ENCODE results near the gene STKLD1.
"Not testable (repeated sequence)": the region's sequence is repeated elsewhere in the genome, so short reads cannot be mapped to it uniquely, and the experiment has no call there.

STKLD1 gene

DNA sequence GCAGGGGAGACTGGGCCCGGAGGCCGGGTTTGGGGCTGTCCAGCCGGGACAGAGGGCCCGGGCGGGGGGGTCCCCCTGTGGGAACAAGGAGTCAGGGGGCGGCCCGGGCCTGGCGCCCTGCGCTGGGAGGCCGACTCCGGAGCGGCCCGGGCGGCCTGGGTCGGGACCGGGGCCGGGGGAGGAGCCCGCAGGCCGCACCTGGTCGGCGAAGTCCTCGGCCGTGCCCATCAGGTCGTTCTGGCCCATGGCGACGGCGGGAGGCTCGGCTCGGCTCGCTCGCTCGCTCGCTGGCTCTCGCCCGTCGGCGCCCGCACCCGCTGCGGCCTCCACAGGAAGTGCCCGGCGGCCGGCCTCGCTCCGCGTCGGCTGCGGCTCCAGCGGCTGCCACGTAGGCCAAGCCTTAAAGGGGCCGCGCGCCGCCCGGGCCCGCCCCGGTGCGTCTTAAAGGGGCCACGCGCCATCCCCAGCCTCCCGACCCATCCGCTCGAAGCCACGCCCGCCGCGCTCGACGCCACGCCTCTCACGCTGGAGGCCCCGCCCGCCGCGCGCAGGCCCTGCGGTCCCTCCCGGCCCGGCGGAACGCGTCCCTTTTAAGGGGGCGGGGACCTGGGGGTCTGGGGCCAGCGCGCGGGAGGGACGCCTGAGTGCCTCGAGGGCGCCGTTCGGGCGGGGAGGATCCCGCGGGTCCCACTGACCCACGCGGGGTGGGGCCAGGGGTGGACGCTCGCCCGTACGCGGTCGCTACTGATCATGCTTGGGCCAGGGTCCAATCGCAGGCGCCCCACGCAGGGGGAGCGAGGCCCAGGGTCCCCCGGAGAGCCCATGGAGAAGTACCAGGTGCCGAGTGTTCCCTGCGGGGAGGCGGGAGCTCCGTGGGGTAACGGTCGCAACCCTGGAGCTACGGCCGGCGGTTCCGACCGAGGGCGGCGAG is at the start of gene STKLD1, which contains the start of gene SURF4:
Gene STKLD1 (plus strand): TSS at position 643 of the 931 bp plus-strand sequence. CDS start 108 bp downstream, at position 751.
Gene SURF4 (minus strand): TSS at position 337 of the 931 bp plus-strand sequence. CDS start 91 bp downstream, at position 246.
- ATAC-seq, result peak; percentile 75 to 80

DNA sequence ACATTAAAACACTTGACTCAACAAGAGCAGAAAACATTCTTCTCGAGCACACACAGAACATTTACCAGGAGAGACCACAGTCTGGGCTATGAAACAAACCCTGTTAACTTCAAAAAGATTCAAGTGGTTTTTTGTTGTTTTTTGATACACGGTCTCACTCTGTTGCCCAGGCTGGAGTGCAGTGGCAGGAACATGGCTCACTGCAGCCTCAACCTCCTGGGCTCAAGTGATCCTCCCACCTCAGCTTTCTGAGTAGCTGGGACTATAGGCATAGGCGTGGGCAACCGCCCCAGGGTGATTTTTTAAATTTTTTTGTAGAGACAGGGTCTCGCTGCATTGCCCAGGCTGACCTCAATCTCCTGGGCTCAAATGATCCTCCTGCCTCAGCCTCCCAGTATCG is 49.1 kb upstream of the STKLD1 start:
- not testable (repeated sequence) for ATAC-seq

DNA sequence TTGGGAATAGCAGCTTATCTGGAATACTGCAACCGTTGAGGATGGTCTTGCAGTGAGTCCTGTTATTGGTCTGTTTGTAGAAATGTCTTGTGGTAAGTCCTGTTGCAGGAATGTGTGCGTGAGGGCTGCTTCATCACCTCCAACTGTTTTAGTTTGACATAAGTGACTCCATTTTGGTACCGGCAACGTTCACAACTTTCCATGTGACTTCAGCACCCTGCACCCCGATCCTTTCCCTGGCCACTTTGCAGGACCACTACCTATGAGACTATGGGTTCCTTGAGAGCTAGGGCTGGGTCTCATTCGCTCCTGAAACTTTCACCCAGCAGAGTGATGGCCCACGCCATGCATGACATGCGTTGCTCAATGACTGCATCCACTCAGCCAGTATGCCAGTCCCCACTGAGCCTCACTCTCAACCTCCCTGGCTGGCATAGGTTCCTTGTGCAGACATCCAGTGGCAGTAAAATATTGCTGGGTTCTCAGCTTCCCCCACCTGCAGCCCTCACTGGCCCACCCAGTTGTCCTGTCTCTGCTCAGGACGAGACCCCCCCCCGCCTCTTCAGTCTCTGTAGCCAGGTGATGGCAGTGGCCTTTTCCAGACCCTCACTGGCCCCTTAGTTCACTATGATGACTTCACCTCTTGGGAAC is 48.2 kb upstream of the STKLD1 start:
- no peak for ATAC-seq

DNA sequence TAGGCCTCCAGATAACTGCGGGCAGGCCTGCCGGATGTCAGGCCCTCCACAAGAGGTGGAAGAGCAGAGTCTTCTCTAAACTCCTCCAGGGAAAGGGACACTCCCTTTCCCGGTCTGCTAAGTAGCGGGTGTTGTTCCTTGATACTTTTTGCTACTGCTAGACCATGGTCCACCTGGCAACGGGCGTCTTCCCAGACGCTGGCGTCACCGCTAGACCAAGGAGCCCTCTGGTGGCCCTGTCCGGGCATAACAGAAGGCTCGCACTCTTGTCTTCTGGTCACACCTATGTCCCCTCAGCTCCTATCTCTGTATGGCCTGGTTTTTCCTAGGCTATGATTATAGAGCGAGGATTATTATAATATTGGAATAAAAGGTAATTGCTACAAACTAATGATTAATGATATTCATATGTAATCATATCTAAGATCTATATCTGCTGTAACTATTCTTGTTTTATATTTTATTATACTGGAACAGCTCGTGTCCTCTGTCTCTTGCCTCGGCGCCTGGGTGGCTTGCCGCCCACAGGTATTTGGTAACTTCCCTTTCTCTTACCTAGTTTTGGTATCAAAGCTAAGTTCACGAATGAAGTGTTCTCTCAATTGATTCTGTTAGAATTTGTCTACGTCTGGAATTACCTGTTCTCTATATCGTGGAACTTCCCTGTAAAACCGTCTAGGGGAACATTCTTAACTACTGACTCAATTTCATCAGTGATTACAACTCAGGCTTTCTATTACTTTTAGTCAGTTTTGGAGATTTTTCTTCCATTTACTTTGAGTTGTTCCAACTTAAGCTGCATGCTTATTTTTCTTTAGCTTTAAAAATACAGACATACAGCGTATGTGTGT is 46.6 kb upstream of the STKLD1 start:
- not testable (repeated sequence) for ATAC-seq

DNA sequence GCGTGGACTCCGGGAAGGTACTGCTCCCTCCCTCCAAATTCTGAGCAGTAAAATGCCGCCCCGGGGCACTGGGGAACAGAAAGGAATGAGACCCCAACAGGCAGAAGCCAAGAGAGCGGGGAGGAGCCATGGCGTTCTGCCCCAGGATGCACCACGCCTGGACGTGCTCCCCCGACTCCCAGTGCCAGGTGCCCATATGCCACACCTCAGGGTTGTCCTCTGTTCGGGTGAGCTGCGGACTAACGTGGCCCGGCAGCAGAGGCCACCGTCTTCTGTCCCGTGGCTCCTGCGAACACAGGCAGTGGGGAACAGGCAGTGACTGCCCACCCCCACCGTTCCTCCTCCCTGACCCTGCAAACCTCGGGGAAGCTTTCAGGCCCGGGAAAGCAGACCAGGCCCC is 44.9 kb upstream of the STKLD1 start:
- ATAC-seq, result no peak

DNA sequence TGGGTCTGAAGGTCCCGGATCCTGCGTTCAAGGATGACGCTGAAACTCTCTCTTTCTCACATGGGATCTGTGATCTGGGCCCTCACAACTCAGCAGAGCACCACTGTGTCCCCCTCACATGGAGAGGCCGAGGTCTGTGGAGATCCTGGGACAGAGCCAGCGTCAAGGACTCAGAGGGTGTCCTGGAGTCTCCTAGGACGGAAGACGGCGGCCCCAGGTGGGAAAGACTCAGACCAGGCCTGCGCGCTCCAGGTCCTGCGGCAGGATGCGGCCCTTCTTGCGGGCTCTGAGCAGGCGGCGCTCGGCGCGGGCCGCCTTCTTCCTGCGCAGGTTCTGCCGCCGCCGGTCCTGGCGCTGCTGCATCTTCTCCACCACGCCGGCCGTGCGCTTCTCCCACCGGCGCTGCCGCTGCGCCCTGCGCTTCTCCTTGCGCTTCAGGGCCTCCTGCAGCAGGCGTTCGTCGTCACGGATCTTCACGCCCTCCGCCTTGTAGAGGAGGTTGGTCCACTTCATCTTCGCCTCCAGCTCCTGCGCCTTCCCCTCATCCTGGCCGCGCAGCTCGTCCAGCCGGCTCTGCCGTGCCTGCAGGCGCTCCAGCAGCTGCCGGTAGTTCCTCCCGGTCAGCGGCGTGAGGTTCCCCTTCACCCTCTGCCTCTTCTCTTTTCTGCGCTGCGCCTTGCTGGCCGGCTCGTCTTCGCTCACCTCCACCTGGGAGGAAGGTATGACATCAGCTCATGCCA is 44.4 kb upstream of the STKLD1 start:
- ATAC-seq, result no peak

DNA sequence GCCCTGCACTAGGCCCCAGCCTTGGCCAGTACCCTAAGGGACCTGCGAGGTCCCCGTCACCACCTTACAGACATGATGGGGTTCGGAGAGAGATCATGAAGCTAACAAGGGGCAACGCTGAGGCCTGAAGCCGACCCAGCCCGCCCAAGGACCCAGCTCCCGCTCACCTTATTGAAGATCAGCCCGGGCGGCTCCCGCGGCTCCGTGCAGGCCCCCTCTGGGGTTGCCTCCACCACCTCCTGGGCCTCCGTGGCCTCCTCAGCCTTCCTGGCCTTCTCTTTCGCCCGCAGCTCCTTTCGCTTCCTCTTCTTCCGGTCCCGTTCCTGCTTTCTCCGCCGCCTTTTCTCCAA is 43.8 kb upstream of the STKLD1 start:
- ATAC-seq, result no peak

DNA sequence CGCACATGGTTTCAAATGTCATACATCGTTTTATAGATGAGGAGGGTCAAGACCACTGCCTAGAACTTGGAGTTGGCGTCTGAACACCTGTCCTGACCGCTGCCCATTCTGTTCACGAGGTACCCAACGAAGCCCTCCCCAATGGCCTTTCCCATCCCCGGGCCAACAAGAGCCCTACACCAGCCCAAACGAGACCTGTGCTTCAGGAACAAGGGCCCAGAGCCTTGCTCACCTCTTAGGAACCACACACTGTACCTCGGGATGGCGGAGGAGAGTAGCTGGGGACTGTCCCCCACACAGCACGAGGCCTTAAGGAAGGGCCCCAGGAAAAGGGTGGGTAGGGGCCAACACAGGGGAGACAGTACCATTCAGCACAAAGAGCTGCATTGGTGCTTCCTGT is 43.2 kb upstream of the STKLD1 start:
- ATAC-seq, result no peak

DNA sequence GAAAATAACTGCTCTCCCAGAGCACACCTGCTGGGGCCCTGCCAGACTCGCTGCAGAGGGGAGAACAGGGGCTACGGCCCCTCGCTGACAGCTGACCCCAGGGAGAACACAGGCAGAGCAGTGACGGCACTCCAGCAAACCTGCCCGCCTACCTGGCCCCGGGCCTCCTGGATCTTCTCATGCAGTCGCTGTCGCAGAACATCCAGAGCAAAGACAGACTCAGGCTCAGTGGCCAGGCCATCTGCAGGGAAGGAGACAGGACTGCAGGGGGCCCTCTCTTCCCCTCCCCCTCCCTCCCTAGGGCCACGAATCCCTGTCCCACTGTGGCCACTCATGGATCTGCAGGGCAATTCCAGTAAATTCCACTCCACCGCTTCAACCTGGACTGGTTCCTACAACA is 42.6 kb upstream of the STKLD1 start:
- no peak for ATAC-seq

DNA sequence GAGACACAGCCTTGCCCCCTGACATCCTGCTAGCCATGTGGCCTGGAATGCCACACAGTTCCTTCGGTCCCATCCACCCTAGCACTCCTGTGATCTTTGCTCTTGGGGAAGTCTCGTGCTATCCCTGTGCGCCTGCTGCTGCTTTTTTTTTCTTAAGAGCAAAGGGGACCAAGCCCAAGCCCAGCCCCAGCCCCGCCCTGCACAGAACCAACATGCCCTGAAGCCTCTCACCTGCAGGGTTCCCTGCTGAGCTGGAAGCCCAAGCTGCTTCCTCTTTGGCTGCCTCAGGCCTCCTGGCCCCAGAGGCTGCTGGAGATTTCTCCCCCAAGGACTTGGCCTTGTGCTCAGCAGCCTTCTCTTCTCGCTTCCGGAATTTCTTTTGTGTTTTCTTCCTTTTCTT is 42.0 kb upstream of the STKLD1 start:
- ATAC-seq, result no peak

DNA sequence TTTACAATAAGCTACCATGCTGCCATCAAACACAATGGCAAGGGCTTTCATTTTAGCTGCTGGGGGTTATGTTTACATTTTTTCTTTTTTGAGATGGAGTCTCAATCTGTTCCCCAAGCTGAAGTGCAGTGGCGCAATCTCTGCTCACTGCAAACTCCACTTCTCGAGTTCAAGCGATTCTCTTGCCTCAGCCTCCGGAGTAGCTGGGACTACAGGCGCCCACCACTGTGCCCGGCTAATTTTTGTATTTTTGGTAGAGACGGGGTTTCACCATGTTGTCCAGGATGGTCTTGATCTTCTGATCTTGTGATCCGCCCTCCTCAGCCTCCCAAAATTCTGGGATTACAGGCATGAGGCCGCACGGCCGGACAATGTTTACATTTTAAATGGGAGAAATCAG is 41.3 kb upstream of the STKLD1 start:
- not testable (repeated sequence) for ATAC-seq

DNA sequence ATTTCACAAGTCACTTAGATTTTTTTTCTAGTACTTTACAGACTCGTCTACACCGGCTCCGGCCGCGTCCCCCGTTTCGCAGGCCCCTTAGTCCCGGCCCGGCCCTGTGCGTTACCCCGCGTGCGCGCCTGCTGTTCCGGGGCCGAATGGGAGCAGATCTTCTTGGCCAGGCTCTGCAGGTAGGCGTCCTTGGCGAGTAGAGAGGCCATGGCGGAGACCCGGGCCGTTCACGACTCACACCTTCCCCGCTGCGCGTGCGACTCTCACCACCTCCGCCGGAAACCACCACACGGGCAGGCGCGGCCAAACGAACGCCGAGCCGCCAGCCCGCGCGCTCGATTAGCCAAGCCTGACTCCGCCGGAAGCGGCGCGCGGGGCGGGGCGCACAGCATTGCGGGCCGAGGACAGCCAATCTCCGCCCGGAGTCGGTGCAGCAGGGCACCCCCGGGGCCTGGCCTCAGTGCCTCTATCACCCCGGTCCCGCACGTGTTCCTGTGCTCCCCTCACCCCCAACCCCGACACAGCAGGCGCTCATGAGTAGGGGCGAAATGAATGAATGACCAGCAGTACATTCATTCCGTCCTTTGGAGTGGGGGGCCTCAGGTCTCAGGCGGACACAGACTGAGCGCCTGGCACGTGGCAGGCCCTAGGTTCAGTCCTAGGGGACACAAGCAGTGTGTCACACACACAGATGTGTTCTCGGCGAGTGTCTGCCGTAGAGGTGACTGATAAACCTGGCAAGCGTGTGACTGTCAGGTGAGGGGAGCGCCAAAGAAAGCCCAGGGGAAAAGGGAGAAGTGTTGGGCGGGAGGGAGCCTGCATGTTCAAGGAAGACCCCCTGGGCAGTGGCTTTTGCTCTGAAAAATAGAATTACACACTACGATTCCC is 40.0 kb upstream of the STKLD1 start, which contains the start of gene SURF6:
Gene SURF6 (minus strand): TSS at position 265 of the 888 bp plus-strand sequence. CDS start 56 bp downstream, at position 209.
- ATAC-seq, result peak; percentile 96

DNA sequence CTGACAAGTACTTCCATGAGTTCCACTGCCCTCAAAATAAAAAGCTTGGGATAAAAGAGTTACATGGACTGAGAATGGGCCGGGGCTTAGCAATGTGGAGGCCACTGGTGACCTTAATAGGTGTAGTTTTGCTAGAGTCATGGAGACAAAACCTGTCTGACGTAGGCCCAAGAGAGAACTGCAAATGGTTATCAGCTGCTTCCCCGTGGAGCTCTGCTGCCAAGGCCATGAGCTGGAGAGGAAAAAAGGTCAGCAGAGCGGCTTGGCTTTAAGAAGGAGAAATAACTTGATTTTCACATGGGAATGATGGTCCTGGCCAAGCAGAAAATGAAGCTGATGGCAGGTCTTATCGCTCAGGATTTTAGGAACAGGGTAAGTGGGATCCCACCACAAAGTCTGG is 36.5 kb upstream of the STKLD1 start:
- ATAC-seq, result no peak

DNA sequence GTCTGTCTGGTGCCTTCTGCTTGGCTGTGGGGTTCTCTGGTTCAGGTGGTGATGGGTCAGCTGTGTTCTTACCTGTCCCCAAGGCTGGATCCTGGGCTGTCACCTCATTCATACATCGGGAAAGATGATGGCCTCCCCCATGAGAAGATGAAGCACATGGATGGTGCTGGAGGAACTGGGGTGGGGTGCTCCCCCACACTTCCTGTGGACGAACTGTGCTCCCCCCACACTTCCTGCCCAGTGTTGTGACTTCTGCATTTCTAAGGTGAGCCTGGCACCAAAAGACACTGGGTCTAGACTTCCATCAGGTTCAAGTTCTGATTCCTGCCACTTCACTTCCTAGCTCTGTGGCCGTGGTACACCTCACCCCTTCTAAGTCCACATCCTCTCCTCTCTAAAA is 35.9 kb upstream of the STKLD1 start:
- ATAC-seq, result no peak

DNA sequence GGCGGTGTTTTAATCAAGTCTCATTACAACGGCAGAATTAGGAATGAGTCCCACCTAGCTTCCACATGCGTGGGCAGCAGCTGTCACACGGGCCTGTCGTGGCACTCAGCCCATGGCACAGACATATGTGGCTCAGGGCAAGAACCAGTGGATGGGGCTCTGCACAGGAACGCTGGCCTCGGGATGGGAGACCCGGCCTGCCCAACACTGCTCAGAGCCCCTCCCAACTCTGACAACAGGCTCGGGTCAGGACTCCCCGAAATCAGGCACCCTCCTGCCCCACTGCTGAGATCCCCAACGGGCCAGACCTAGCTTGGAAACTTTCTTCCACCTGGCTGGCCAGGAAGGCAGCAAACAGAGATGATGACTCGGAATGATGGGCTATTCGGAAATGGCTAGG is 35.2 kb upstream of the STKLD1 start:
- ATAC-seq, result no peak

DNA sequence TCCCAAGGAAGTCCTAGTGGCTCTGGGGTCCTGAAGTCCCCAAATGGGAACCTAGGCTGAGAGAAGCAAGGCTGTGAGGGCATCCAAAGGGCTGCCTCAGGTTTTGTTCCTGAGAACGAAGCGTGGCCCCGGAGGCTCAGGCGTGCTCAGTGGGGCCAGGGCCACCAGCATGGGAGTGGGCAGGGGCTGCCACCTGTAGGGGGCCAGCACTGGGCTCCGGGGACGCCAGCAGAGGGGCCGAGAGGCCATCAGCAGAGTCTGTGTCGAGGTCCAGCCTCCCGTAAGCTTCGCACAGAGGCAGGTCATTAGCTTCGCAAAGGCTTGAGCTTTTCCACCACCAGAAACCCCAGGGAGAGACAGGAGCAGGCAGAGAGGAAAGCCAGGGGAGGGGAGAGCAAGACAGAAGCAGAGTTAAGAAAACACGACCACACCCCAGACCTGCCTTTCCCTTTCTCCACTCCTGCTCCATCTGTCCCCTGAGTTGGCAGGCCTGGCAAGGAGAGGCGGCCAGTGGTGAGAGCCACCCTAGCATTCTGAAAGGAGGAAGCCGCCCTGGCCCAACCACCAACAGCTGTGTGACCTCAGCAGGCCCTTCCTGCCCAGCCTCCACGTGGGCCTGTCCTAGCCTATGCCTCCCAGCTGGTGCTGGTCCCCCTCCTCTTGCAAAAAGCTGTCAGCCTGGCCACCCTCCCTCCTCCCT is 34.6 kb upstream of the STKLD1 start:
- no peak for ATAC-seq

DNA sequence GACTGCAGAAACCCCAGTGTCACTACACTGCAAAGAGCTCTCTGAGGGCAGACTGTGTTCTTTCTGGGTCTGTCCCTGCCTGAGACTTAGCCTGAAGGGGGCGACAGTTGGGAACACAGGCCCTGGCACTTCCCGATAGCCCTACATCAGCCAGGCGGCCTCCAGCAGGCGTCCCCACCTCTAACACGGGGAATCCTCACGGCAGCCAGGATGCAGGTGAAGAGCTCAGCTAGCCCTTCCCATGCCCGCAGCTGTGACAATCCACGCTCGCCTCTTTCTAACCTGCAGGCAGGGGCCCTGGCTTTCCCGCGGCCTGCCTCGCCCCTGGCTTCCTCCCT is 34.1 kb upstream of the STKLD1 start:
- ATAC-seq, result no peak

DNA sequence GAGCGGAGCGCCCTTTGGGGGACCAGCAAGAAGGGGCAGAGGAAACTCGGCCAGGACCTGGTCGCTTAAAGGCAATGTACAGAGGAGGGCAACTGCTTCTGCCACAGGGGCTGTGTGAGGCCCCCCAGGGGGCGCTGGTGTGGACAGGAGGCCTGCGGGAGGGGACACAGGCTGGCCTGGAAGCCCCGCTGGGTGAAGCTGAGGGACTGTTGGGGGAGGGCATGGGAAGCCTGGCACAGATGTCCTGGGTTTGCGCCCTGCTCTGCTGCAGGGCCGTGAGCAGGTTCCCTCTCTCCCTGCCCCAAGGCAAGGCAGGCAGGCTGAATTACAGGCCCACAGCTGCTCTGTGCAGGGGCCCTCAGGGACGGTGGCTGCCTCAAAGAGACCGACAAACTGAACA is 33.6 kb upstream of the STKLD1 start:
- ATAC-seq, result no peak

DNA sequence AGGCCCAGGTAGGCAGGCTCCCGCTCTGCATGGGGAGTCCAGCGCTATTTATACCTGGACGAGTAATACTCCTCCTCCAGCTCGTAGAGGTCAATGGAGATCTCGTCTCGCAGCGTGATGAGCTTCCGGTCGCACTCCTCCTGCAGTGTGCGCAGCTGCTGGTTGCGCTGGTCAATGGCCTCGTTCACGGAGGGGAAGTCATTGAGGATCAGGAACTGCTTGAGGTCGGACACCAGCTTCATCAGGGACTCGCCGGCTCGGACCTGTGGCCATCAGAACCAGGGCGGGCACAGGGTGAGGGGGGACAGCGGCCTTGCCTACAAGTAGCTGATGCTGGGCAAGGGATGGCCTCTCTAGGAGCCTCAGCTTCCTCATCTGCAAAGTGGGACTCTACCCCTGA is 32.1 kb upstream of the STKLD1 start:
- no peak for ATAC-seq

DNA sequence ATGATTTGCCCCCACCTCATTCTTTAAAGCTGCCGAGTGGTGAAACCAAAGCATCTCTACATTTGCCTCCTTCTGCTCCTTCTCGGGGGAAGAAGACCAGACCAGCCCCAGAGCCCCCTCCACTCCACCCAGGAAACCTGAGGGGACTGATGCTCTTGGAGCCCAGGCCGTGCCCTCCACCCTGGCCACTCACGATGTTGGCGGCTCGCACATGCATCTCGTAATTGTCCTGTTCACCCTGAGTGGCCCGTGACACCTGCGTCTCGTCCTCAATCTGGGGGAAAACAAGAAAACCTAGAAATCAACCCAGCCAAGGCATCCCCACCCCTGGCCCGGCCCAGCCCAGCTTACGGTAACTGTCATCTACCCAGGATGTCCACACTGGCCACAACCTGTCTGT is 31.2 kb upstream of the STKLD1 start:
- no peak for ATAC-seq

DNA sequence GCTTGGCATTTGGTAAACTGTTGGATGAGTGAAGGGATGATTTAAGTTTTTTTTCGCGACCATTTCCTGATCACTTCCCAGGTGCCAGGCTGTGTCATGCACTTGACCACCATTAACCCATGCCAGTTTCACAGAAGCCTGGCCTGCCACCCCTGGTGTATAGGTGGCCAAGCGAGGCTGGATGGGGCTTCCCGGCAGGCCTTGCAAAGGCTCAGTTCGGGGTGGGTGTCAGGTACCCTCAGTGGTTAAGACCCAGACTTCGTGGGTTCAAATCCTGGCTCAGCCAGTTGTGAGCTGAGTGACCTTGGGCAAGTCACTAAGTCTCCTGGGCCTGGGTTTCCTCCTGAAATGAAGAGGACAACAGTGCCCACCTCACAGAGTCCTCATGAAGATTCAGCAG is 30.6 kb upstream of the STKLD1 start:
- ATAC-seq, result no peak
